Measurements from ENCODE around the gene KAZN.

Gene KAZN

DNA sequence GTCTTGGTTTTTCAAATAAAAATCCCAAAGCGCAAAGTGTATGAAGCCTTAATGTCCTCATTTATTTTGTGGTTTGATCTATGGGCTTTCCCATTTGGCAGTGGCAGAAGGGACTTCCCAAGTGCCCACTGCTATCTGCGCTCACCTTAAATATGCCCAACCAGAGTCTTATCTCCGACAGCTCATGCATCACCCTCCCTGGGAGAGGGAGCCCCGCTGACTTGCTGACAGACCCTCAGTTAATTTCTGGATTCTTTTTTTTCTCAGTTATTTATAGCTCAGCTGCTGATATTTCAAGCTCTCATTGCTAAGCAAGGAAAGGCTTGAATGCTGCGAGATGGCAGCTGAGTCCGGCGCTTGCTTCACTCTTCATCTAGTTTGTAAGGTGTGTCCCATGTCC lies 19.3 kb downstream of the KAZN start:
- TF ChIP-seq, protein P1, sequence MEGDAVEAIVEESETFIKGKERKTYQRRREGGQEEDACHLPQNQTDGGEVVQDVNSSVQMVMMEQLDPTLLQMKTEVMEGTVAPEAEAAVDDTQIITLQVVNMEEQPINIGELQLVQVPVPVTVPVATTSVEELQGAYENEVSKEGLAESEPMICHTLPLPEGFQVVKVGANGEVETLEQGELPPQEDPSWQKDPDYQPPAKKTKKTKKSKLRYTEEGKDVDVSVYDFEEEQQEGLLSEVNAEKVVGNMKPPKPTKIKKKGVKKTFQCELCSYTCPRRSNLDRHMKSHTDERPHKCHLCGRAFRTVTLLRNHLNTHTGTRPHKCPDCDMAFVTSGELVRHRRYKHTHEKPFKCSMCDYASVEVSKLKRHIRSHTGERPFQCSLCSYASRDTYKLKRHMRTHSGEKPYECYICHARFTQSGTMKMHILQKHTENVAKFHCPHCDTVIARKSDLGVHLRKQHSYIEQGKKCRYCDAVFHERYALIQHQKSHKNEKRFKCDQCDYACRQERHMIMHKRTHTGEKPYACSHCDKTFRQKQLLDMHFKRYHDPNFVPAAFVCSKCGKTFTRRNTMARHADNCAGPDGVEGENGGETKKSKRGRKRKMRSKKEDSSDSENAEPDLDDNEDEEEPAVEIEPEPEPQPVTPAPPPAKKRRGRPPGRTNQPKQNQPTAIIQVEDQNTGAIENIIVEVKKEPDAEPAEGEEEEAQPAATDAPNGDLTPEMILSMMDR (IDR thresholded peaks at IDR 0.05; ENCODE audit: insufficient read depth, missing control alignments) = no peak
- no peak for DNase-seq (ENCODE audit: insufficient read length, low spot score)
- FAIRE-seq = no peak

DNA sequence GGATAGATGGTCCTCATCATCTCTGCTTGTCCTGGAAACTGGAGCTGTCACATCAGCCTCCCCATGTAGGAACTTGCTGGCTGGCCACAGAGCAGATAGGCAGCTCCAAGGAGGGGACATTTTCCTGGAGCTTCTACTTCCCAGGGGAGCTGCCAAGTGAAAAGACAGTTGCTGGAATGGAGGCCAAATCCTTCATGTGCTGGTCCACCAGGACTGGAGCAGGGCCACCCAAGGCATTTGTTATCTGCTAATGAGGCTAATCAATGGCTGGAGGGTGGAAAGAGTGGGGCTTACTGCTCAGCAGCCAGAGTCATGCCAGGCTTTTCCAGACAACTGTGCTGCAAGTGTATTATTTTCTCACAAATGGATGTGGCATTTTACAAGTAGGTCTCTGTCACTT lies 22.5 kb downstream of the KAZN start:
- FAIRE-seq (no peak), DNase-seq (ENCODE audit: insufficient read length, low spot score) (no peak)
- TF ChIP-seq, protein P1 (IDR thresholded peaks at IDR 0.05; ENCODE audit: insufficient read depth, missing control alignments) = no peak

DNA sequence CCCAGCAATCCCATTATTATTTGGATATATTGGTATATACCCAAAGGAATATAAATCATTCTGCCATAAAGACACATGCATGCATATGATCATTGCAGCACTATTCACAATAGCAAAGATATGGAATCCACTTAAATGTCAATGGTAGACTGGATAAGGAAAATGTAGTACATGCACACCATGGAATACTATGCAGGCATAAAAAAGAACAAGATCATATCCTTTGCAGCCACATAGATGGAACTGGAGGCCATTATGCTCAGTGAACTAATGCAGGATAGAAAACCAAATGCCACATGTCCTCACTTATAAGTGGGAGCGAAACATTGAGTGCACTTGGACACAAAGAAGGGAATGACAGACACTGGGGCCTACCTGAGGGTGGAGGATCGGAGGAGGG lies 24.6 kb downstream of the KAZN start:
- TF ChIP-seq, protein P1 (IDR thresholded peaks at IDR 0.05; ENCODE audit: insufficient read depth, missing control alignments) = no peak
- DNase-seq (ENCODE audit: insufficient read length, low spot score) = no peak
- no peak for FAIRE-seq

DNA sequence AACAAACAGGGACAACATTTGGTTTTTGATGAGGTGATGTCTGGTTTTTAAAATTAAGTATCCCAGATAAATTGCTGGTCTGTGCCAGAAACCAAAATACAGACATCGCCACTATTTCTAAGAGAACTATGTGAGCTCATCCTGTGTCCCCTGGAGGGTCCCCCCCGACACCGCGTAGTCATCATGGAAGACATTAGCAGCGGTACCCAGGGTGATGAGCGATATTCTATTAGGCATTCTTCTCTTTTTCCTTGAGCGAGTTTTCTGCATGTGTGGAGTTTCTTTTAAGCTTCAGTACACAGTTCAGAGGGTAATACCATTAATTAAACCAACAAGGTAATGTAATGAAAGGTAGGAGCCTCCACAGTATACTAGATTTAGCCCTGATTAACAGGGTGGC lies 26.5 kb downstream of the KAZN start:
- FAIRE-seq (no peak), DNase-seq (ENCODE audit: insufficient read length, low spot score) (no peak)
- TF ChIP-seq, protein P1 (IDR thresholded peaks at IDR 0.05; ENCODE audit: insufficient read depth, missing control alignments) = no peak

DNA sequence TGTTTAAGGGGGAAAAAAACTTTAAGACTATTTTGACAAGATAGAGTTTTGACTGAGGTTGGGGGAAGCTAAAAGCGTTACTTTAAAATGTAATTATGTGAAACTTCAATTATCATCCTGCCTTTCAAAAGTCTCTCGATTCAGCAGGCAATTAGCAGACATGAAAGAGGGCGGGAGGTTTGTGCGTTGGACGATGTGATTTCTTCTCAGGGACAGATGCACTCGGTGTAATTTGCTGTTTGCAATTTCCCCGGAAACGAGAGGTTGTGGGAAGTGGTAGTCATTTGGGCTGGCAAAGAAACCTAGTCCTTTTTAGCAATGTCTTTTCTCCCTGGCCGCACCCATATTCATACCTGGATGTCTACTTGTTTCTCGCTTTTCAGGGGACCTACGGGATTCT lies 27.1 kb downstream of the KAZN start:
- FAIRE-seq (no peak), DNase-seq (ENCODE audit: insufficient read length, low spot score) (no peak)
- TF ChIP-seq, protein P1 (IDR thresholded peaks at IDR 0.05; ENCODE audit: insufficient read depth, missing control alignments) = no peak

DNA sequence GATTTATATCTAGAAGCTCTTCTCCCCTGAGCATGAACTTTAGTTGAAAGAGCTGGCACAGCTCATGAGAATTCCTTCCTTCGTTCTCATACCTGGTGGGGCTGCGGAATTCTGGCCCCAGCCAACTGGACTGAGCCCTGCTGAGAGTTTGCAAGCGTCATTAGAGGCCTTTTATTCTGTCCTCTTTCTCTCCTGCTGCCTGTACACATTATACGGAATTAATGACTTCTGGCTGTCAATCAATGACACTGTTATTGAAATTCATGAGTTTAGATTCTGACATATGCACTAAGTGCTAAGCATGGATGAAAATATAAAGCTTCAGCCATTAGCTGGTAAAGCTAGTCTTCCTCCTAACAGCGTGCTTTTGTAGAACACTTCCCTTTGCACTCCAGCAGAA lies 27.5 kb downstream of the KAZN start:
- FAIRE-seq = no peak
- TF ChIP-seq, protein P1 (IDR thresholded peaks at IDR 0.05; ENCODE audit: insufficient read depth, missing control alignments) = no peak

DNA sequence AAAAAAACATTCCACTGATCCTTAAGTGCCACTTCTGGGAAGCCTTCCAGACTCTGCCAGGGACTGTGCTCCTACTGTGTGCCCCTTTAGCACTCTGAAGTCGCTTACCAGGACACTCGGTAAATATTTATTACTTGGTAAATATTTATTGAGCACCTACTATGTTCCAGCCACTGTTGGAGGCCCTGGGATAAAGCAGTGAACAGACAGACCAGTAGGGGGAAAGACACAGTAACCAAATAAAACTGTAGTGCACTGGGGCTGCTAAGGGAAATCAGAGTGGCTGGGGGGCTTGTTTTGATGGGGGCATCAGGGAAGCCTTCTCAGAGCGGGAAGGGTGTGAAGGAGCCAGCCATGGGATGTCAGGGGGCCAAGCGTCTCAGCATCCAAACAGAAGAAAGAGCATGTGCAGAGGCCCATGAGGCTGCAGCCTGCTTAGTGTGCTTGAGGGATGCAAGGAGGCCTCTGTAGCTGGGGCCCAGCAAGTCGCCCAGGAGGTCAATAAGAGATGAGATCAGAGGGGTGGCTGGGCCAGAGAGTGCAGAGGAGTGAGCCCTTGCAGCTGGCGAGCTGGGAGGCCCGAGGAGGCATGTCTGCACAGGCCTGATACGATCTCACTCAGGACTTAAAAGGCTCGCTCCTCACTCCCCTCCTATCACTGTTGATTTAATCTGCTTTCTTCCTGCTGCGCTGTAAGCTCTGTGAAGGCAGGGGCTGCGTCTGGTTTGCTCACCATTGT lies 28.6 kb downstream of the KAZN start:
- TF ChIP-seq, protein P1 (IDR thresholded peaks at IDR 0.05; ENCODE audit: insufficient read depth, missing control alignments) = no peak
- no peak for FAIRE-seq
- no peak for DNase-seq (ENCODE audit: insufficient read length, low spot score)

More for the DNA sequence above, 27.5 kb downstream of the KAZN start:
- no peak for DNase-seq (ENCODE audit: insufficient read length, low spot score)
